Type B pancreatic cell (in vitro differentiated cells): ENCODE data around the gene DAB2IP. TPM values are rescaled to one million over a fixed set of nuclear protein-coding genes. Genes with fewer than 3 reads are reported as not detected.

Source experiments
- DNase-seq: peaks from one replicate; pipeline ENCODE4 v3.0.0; 2021; ENCODE audit warnings: mixed read lengths; ENCODE audit not compliant: unreplicated experiment; ENCODE audit errors: extremely low spot score
- H3K27ac Mint-ChIP-seq: 2 replicates; pipeline ENCODE4 v1.8.0; 2021; ENCODE audit warnings: mild to moderate bottlenecking, mixed read lengths
- H3K27me3 Mint-ChIP-seq: 2 replicates; pipeline ENCODE4 v1.8.0; 2021; ENCODE audit warnings: mixed read lengths
- H3K36me3 Mint-ChIP-seq: 2 replicates; pipeline ENCODE4 v1.8.0; 2021; ENCODE audit warnings: mixed read lengths
- H3K4me1 Mint-ChIP-seq: one replicate; pipeline ENCODE4 v1.8.0; 2021; ENCODE audit warnings: mixed read lengths; ENCODE audit not compliant: unreplicated experiment
- H3K4me3 Mint-ChIP-seq: 2 replicates; pipeline ENCODE4 v1.8.0; 2021; ENCODE audit warnings: mild to moderate bottlenecking, mixed read lengths
- H3K9me3 Mint-ChIP-seq: 2 replicates; pipeline ENCODE4 v1.8.0; 2021; ENCODE audit warnings: mixed read lengths
- CTCF ChIP-seq: fragments of 200-600 bp; sonication (generic); conservative IDR thresholded peaks from 2 replicates; pipeline ENCODE4 v1.5.0; 2021; ENCODE audit warnings: antibody characterized with exemption, mild to moderate bottlenecking
- total RNA-seq: library from RNA; stranded (reverse); gene quantifications from 2 replicates; pipeline ENCODE4 v1.2.1, GENCODE V29; 2021; ENCODE audit warnings: low replicate concordance

Gene DAB2IP
- total RNA-seq, 1 donor from 2014 or later, result 57.2 TPM

DNA sequence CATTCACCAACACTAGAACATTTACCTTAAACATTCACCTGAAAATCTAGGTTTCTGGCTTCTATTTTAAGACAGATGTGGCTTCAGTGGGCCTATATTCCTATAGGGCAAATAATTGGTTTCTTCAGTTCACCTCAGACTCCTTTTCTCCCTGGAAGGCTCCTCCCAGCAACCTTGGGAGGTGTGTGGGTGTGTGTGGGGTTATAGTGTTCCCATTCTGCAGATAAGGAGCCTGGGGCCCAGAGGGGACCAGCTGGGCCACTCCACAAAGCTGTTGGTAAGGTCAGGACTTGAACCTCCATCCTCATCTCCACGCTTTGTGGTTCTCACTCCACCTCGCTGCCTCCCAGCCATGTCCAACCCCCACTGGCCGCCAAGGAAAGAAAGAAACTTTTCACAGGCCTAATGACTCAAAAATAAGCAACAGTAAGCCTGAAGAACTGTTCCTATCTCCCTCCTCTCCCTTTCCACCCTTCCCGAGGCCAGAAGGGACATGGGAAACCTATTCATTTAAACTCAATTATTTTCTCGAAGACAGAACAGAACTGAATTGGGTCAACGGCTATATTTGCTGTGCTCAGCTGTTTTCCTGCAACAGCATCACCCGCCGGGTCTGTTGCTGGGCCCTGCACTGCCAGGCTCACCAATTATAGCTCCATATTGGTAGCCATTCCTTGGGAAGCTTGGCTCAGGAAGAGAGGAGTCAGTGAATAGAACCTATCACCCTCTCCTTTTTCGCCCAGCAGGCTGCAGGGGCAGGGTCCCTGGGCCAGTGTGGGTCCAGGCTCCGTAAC lies 78.5 kb downstream of the DAB2IP start:
- DNase-seq, result no peak
- Mint-ChIP-seq H3K27me3 (peaks cover 3% of the 10 kb centered on the region), H3K4me3 (no peak overlapping the region), H3K4me1 (peaks cover 48% of the 10 kb centered on the region), H3K9me3 (no peaks in the 10 kb centered on the region), H3K36me3 (no peaks in the 10 kb centered on the region), H3K27ac (no peak overlapping the region)
- TF ChIP-seq CTCF, result no peak

- Mint-ChIP-seq H3K27me3 (peaks cover 13% of the 10 kb centered on the region), H3K9me3 (no peaks in the 10 kb centered on the region), H3K36me3 (no peaks in the 10 kb centered on the region), H3K4me1 (peaks cover 54% of the 10 kb centered on the region), H3K4me3 (no peak overlapping the region), H3K27ac (no peak overlapping the region)
- TF ChIP-seq CTCF, result no peak
- DNase-seq, result no peak
These were observed 79.7 kb downstream of the DAB2IP start for GRCh38 chr9:121731090-121731489.

DNA sequence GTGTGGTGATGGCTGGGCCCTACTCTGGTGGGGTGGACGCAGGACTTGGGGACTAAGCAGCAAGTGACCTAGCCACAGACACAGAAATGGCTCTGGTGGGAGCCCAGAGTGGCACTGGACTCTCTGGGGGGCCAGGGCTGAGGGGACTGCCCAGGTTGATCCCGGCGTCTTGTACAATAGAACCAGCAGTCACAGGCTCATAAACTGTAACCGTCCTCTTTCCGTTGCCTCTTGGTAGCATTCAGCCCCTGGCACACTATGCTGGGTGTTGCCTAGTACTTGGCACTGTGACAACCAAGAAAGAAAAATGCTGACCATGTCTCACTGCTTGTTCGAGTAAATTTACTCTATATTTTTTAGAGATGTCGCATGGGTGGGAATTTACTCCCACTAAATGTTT lies 80.5 kb downstream of the DAB2IP start:
- H3K36me3 Mint-ChIP-seq, result no peaks in the 10 kb centered on the region
- no peak for TF ChIP-seq CTCF
- peaks cover 13% of the 10 kb centered on the region for H3K27me3 Mint-ChIP-seq
- no peak overlapping the region for H3K4me3 Mint-ChIP-seq
- H3K9me3 Mint-ChIP-seq, result no peaks in the 10 kb centered on the region
- H3K27ac Mint-ChIP-seq, result peak overlapping the region; percentile 73
- DNase-seq, result no peak
- H3K4me1 Mint-ChIP-seq, result peaks cover 52% of the 10 kb centered on the region

DNA sequence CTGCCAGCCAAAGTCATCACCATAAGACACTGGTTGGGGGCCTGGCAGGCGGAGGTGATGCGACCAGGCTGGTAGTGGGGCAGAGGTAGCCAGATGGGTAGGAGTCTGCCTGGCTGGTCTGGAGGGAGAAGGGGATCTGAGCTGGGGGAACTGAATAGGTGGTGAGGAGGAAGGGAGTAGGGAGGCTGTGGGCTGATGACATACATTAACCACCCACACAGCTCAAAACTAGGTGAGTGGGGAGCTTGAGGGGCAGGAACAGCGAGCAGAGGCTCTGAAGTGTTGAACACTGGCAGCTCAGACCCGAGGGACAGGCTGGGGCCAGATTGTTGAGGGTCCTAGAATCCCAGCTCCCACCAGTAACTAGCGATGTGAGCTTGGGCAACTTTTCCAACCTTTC lies 81.0 kb downstream of the DAB2IP start:
- no peaks in the 10 kb centered on the region for H3K9me3 Mint-ChIP-seq

GRCh38 chr9:121732886-121733285 lies 81.5 kb downstream of the DAB2IP start:
- TF ChIP-seq CTCF, result no peak
- DNase-seq, result no peak
- Mint-ChIP-seq H3K9me3 (no peaks in the 10 kb centered on the region), H3K36me3 (no peaks in the 10 kb centered on the region), H3K27me3 (peaks cover 13% of the 10 kb centered on the region), H3K4me1 (peaks cover 46% of the 10 kb centered on the region), H3K27ac (no peak overlapping the region), H3K4me3 (no peak overlapping the region)

More for the DNA sequence above, 81.0 kb downstream of the DAB2IP start:
- Mint-ChIP-seq H3K27ac (peak overlapping the region; percentile 61), H3K4me1 (peaks cover 51% of the 10 kb centered on the region), H3K27me3 (peaks cover 13% of the 10 kb centered on the region), H3K36me3 (no peaks in the 10 kb centered on the region), H3K4me3 (no peak overlapping the region)
- no peak for DNase-seq
- no peak for TF ChIP-seq CTCF
